KOPT-K1 (cell line): ENCODE results near the gene HELZ2.
"Not testable (repeated sequence)": the region's sequence is repeated elsewhere in the genome, so short reads cannot be mapped to it uniquely, and the experiment has no call there.

Experiments
- H3K27ac ChIP-seq: fragments of 200-600 bp; sonication (generic); 2 replicates; pipeline ENCODE4 v1.5.1; 2016; ENCODE audit warnings: antibody characterized with exemption, mild to moderate bottlenecking, low read depth, low read length; ENCODE audit not compliant: poor library complexity, severe bottlenecking
- H3K36me3 ChIP-seq: fragments of 200-600 bp; sonication (generic); 2 replicates; pipeline ENCODE4 v1.5.1; 2017; ENCODE audit warnings: antibody characterized with exemption, mild to moderate bottlenecking, low read length, moderate library complexity; ENCODE audit not compliant: insufficient read depth
- H3K9me3 ChIP-seq: fragments of 200-600 bp; sonication (generic); 2 replicates; pipeline ENCODE4 v1.5.1; 2017; ENCODE audit warnings: antibody characterized with exemption, low read length, mild to moderate bottlenecking; ENCODE audit not compliant: insufficient read depth, poor library complexity, severe bottlenecking

HELZ2 gene

GRCh38 chr20:63566395-63567135 is 7.5 kb downstream of the HELZ2 start:
- Histone ChIP-seq H3K27ac (no peak overlapping the region), H3K9me3 (no peaks in the 10 kb centered on the region), H3K36me3 (no peaks in the 10 kb centered on the region)

- Histone ChIP-seq H3K36me3 (no peaks in the 10 kb centered on the region), H3K27ac (no peak overlapping the region), H3K9me3 (no peaks in the 10 kb centered on the region)
Observed at GRCh38 chr20:63565699-63566335, 8.2 kb downstream of the HELZ2 start.

- H3K36me3 ChIP-seq = no peaks in the 10 kb centered on the region
- no peak overlapping the region for H3K27ac ChIP-seq
- no peaks in the 10 kb centered on the region for H3K9me3 ChIP-seq
Observed at GRCh38 chr20:63565021-63565698, 8.9 kb downstream of the HELZ2 start.

- no peak overlapping the region for H3K27ac ChIP-seq
- no peaks in the 10 kb centered on the region for H3K9me3 ChIP-seq
- H3K36me3 ChIP-seq = no peaks in the 10 kb centered on the region
Observed at GRCh38 chr20:63564036-63564810, 9.8 kb downstream of the HELZ2 start.

GRCh38 chr20:63563225-63563935 is 10.7 kb downstream of the HELZ2 start:
- H3K9me3 ChIP-seq = no peaks in the 10 kb centered on the region
- no peaks in the 10 kb centered on the region for H3K36me3 ChIP-seq

GRCh38 chr20:63562461-63563224 is 11.4 kb downstream of the HELZ2 start:
- Histone ChIP-seq H3K27ac (no peak overlapping the region), H3K36me3 (no peaks in the 10 kb centered on the region), H3K9me3 (no peaks in the 10 kb centered on the region)

More at GRCh38 chr20:63563225-63563935, 10.7 kb downstream of the HELZ2 start:
- no peak overlapping the region for H3K27ac ChIP-seq

- H3K9me3 ChIP-seq = no peaks in the 10 kb centered on the region
- H3K27ac ChIP-seq = no peak overlapping the region
- no peaks in the 10 kb centered on the region for H3K36me3 ChIP-seq
Observed at GRCh38 chr20:63561624-63562396, 12.2 kb downstream of the HELZ2 start.

- H3K9me3 ChIP-seq = no peaks in the 10 kb centered on the region
- H3K27ac ChIP-seq = no peak overlapping the region
- no peaks in the 10 kb centered on the region for H3K36me3 ChIP-seq
Observed at GRCh38 chr20:63560856-63561609, 13.0 kb downstream of the HELZ2 start.

GRCh38 chr20:63560333-63560805 is 13.7 kb downstream of the HELZ2 start:
- Histone ChIP-seq H3K27ac (no peak overlapping the region), H3K36me3 (no peaks in the 10 kb centered on the region), H3K9me3 (no peaks in the 10 kb centered on the region)

GRCh38 chr20:63559485-63560332 is 14.3 kb downstream of the HELZ2 start:
- not testable (repeated sequence) for H3K27ac ChIP-seq, H3K36me3 ChIP-seq, H3K9me3 ChIP-seq

GRCh38 chr20:63558804-63559484 is 15.1 kb downstream of the HELZ2 start:
- H3K27ac ChIP-seq = no peak overlapping the region
- no peaks in the 10 kb centered on the region for H3K9me3 ChIP-seq
- no peaks in the 10 kb centered on the region for H3K36me3 ChIP-seq

GRCh38 chr20:63557481-63557891 is 16.6 kb downstream of the HELZ2 start:
- Histone ChIP-seq H3K27ac (no peak overlapping the region), H3K36me3 (no peaks in the 10 kb centered on the region), H3K9me3 (no peaks in the 10 kb centered on the region)
